GM21723 (cell line): ENCODE measurements around the gene ANKRD6.

Experiments
- ATAC-seq: cut with Tn5 transposase; IDR thresholded peaks from one replicate; pipeline ENCODE4 v1.9.1; 2021; ENCODE audit warnings: mild to moderate bottlenecking, moderate library complexity; ENCODE audit not compliant: unreplicated experiment

The ANKRD6 gene

GRCh38 chr6:89682991-89683390, 250.0 kb downstream of the ANKRD6 start:
- ATAC-seq, result no peak
